Activated naive CD4-positive, alpha-beta T cell treated with anti-CD3 and anti-CD28 coated beads, Interleukin-2, amount 10 ng/mL, durations not matched to agents 7 days and 5 days (primary cell): ENCODE measurements around the gene IFIT5.

Source experiments
- CTCF ChIA-PET: fragments of 350-600 bp; sonication (Branson Sonifier 250); formaldehyde crosslinking; loops from one replicate; lab custom pipeline; 2021; ENCODE audit warnings: antibody characterized with exemption; lab: Charles Lee
- DNase-seq: peaks from one replicate; pipeline ENCODE4 v3.0.0-alpha.2; 2020
- H3K27ac Mint-ChIP-seq: one replicate; pipeline ENCODE4 v1.8.0; 2021; ENCODE audit warnings: mild to moderate bottlenecking, moderate library complexity, mixed read lengths
- H3K27me3 Mint-ChIP-seq: one replicate; pipeline ENCODE4 v1.8.0; 2021; ENCODE audit warnings: mild to moderate bottlenecking, mixed read lengths
- H3K36me3 Mint-ChIP-seq: one replicate; pipeline ENCODE4 v1.8.0; 2021; ENCODE audit warnings: mixed read lengths
- H3K4me1 Mint-ChIP-seq: one replicate; pipeline ENCODE4 v1.8.0; 2021; ENCODE audit warnings: mixed read lengths
- H3K4me3 Mint-ChIP-seq: one replicate; pipeline ENCODE4 v1.8.0; 2021; ENCODE audit warnings: mild to moderate bottlenecking, moderate library complexity, mixed read lengths
- H3K9me3 Mint-ChIP-seq: one replicate; pipeline ENCODE4 v1.8.0; 2021; ENCODE audit warnings: mixed read lengths

Gene IFIT5, protein sequence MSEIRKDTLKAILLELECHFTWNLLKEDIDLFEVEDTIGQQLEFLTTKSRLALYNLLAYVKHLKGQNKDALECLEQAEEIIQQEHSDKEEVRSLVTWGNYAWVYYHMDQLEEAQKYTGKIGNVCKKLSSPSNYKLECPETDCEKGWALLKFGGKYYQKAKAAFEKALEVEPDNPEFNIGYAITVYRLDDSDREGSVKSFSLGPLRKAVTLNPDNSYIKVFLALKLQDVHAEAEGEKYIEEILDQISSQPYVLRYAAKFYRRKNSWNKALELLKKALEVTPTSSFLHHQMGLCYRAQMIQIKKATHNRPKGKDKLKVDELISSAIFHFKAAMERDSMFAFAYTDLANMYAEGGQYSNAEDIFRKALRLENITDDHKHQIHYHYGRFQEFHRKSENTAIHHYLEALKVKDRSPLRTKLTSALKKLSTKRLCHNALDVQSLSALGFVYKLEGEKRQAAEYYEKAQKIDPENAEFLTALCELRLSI

DNA sequence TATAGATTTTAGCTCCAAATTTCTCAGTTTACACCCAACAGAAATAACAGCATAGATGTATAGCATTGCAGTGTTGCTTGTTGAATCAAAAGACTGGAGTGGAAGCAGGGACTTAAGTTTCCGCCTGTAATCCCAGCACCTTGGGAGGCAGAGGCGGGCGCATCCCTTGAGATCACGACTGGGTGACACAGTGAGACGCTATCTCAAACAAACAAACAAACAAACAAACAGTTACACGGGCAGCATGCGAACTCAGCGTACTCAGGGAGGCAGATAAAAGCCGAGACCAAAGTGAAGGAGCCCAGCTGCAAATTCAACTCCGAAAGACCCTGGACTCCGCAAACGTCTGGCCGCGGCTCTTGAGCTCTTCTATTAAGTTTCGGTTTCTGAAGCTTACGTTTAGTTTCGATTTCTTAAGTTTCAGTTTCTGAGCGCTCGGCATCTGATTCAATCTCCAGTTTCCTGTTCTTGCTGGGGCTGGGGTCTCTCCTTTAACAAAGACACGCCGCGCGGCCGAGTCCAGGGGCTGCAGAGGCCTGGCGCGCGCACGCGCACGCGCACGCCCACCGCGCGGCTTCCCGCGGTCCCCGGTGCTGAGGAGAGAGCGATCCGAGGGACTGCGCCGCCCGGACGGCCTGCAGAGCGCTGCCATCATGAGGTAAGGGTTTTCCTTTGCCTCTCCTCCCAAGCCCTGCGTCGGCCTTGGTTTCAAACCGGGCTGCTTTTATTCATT lies at the start of gene IFIT5:
TSS of gene IFIT5 (plus strand) at position 423 of the 733 bp plus-strand sequence. CDS start at position 654, 231 bp downstream.
- no peaks in the 10 kb centered on the region for H3K27me3 Mint-ChIP-seq
- H3K4me1 Mint-ChIP-seq = peaks cover 64% of the 10 kb centered on the region
- peak; percentile 81 for DNase-seq
- peak within 1 kb of the TSS; percentile 97 for H3K27ac Mint-ChIP-seq
- H3K4me3 Mint-ChIP-seq = peak within 1 kb of the TSS; percentile 88
- H3K36me3 Mint-ChIP-seq = peaks cover 37% of the 10 kb centered on the region
- CTCF ChIA-PET = interaction anchor here (0.6 to 1.3 kb wide), 3 partner anchors 21 to 44 kb away, joined by 3 to 4 read pairs (median 4); partner anchors contain the start of gene IFIT1
- peaks cover 13% of the 10 kb centered on the region for H3K9me3 Mint-ChIP-seq

DNA sequence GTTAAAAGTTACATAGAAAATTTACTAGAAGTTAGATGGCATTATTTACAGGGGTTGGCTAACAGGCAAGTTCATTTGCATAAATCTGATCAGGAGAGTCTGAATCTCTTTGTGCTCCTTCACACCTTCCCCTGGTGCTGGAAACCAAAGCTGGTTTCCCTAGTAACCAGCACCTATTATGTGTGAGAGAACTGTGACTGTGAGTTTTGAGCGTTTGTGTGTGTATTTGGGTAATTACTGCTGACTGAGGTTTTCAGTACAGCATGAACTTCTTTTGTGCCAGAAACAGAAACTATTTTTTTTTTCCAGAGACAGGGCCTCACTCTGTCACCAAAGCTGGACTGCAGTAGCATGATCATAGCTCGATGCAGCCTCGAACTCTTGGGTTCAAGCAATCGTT lies 46.8 kb upstream of the IFIT5 start:
- peaks cover 13% of the 10 kb centered on the region for H3K27me3 Mint-ChIP-seq
- CTCF ChIA-PET = interaction anchor here (0.6 to 4.0 kb wide), 6 partner anchors 13 to 1827 kb away, joined by 3 to 30 read pairs (median 4); no protein-coding TSS in a partner anchor
- peaks cover 9% of the 10 kb centered on the region for H3K4me1 Mint-ChIP-seq
- H3K9me3 Mint-ChIP-seq = no peaks in the 10 kb centered on the region
- no peak overlapping the region for H3K27ac Mint-ChIP-seq
- DNase-seq = no peak
- H3K36me3 Mint-ChIP-seq = no peaks in the 10 kb centered on the region
- no peak overlapping the region for H3K4me3 Mint-ChIP-seq

DNA sequence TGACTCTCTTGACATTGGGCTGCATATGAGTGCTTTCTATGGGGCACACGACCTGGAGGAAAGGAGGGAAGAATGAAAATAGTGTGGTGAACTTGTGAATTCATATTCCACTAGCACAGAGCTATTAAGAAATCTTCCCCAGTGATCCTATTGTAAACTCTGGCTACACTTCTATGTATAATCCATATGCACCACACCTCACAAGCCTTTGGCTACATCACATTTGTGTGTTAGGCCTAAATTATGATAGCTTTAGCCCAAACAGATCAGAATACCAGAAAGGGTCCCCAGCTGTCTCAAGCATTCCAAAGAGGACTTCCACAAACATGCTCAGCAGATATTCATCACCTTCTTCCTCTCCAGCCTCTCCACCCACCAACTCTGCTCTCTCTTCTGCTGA lies 46.2 kb upstream of the IFIT5 start:
- DNase-seq = no peak
- no peak overlapping the region for H3K27ac Mint-ChIP-seq
- no peaks in the 10 kb centered on the region for H3K9me3 Mint-ChIP-seq
- H3K27me3 Mint-ChIP-seq = peaks cover 13% of the 10 kb centered on the region
- CTCF ChIA-PET = interaction anchor here (1.1 to 4.0 kb wide), 10 partner anchors 9 to 104 kb away, joined by 3 to 30 read pairs (median 6); partner anchors contain the start of genes IFIT1 and IFIT3
- no peak overlapping the region for H3K4me3 Mint-ChIP-seq
- no peaks in the 10 kb centered on the region for H3K36me3 Mint-ChIP-seq
- H3K4me1 Mint-ChIP-seq = peaks cover 7% of the 10 kb centered on the region

DNA sequence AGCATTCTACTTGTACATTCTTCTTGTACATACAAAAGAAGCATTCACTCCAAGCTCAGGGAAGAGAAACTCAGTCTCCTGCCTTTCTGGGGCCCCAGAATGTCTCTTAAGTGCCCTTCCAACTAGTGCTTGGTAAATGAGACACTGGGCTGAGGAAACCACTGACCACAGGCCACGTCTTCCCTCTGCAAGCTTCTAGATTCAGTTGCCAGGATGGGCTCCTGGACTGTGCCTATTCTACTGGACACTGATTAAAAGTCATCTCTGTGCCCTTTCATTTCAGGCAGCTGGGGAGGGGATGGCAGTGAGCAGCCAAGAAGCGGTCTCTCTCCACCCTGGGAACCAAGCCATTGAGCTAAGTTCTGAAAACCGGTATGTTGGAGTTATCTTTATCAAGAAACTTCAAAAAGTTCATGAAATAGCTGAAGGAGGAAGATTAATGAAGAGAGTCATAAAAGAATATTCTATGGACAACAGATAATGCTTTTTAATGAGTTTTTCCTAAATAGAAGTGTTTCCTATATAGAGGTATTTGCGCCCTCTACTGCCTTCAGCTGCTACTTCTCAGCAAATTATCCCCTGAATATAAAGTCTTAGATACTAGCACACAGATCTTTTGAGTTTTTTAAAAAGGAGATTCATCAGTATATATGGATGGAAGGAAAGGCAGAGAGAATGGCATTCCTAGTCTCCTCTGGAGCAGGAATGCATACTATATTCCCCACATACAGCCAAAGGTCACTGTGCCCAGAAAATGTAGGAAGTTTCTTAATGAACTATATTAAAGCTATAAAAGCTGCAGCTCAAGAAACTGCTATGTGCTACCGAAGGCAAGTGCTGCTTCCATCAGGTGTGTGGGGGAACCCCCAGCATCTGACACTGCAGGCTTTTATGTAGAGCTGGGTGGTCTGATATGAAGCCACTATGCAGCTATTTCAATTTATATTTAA lies 44.9 kb upstream of the IFIT5 start:
- Mint-ChIP-seq H3K27ac (no peak overlapping the region), H3K27me3 (peaks cover 13% of the 10 kb centered on the region), H3K4me1 (peaks cover 3% of the 10 kb centered on the region), H3K36me3 (no peaks in the 10 kb centered on the region), H3K9me3 (no peaks in the 10 kb centered on the region), H3K4me3 (no peak overlapping the region)
- peak; percentile 41 for DNase-seq
- CTCF ChIA-PET = interaction anchor here (0.6 to 4.0 kb wide), 30 partner anchors 9 to 380 kb away, joined by 3 to 30 read pairs (median 4); partner anchors contain the start of genes FAS, IFIT1, IFIT2 and IFIT3

DNA sequence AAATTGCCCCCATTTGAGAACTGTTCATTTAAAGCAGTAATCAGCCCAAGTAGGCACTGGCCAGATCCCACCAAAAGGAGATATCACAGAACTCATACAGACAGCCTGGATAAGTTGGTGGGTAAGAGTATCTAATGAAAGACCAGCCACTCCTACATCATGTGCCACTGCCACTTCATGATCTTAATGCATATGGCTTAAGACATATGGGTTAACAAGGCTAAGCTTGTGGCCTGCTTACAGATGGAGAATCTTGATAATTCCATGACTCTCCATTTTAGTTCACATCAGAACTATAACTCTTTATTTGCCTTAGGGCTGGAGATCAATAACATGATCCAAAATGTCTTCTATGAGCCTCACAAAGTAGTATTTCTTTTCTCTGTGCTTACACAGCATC lies 43.3 kb upstream of the IFIT5 start:
- DNase-seq = no peak
- CTCF ChIA-PET = no interaction called here
- no peaks in the 10 kb centered on the region for H3K36me3 Mint-ChIP-seq

DNA sequence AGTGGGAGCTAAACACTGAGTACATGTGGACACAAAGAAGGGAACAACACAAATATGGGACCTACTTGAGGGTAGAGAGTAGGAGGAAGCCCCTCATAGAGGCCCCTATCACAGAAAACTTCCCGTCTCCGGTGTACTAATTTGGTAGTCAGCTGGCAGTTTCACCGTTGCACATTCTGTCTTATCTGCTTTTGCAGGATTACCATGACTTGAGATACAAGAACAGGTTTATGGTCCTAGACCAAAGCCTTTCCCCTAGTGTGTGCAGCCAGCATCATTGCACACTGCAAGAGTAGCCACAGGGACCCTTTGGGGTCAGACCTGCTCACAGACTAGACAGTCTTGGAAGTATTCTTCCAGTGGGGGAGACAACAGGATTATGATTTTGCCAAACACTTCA lies 42.4 kb upstream of the IFIT5 start:
- H3K27me3 Mint-ChIP-seq = peaks cover 13% of the 10 kb centered on the region
- no peaks in the 10 kb centered on the region for H3K9me3 Mint-ChIP-seq
- H3K27ac Mint-ChIP-seq = no peak overlapping the region
- no peaks in the 10 kb centered on the region for H3K36me3 Mint-ChIP-seq
- peaks cover 3% of the 10 kb centered on the region for H3K4me1 Mint-ChIP-seq
- H3K4me3 Mint-ChIP-seq = no peak overlapping the region
- no peak for DNase-seq
- CTCF ChIA-PET = interaction anchor here (1.0 kb wide), 1 partner anchor 18 kb away, joined by 3 read pairs; no protein-coding TSS in a partner anchor

More for the DNA sequence above, 43.3 kb upstream of the IFIT5 start:
- H3K9me3 Mint-ChIP-seq = no peaks in the 10 kb centered on the region
- H3K27me3 Mint-ChIP-seq = peaks cover 13% of the 10 kb centered on the region
- H3K4me1 Mint-ChIP-seq = peaks cover 3% of the 10 kb centered on the region
- H3K27ac Mint-ChIP-seq = no peak overlapping the region
- H3K4me3 Mint-ChIP-seq = no peak overlapping the region

DNA sequence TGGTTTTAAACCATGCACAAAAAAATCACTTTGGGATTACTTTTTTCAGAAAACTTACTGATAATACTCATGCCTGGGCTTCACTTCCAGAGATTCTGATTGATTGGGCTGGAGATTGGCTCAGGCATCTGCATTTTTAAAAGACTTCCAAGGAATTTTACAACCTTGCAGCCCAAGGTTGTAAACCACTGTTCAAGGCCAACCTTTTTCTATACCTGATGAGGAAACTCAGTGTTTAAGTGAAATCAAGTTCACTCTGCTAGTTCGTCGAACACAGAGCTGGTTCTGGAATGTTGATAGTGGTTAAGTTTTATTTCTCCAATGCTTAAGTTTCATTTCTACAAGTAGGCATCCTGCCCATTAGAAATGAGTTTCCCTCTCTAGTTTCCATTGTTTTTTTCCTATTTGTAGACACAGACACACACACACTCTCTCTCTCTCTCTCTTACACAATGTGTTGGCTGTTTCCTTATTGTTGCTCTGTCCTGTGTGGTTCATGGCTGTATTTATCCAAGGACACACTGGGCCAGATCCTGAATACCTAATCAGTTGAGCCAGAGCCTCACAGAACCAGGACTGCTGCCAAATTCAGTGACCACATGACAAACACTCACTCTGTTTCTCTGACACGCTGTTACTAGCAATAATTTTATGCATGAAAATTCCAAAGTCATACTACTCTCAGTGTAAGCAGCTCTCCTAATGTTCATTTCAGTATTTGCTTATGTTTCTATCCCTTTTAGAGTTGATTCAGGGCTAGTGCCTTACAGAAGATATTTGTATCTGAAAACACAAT lies 40.3 kb upstream of the IFIT5 start:
- CTCF ChIA-PET = no interaction called here
- DNase-seq = no peak

DNA sequence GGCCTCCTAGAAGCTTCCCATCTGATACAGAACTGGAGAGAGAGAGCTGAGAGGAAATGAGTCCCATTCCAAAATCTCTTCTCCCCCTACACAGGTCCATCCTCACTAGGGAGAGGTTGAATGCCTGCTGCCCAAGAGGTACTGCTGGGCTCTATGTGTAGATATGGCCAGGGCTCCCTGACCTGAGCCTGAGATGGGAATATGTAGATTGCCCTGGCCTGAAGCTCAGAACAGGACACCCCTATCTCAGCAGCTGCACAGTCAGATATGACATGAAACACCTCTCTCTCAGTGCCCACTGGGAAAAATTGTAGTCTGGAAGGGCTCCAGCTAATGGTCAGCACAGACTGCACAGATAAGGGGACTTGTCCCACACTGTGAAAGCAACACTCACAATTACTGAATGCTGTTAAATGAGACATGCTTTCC lies 39.6 kb upstream of the IFIT5 start:
- H3K9me3 Mint-ChIP-seq = no peaks in the 10 kb centered on the region
- H3K36me3 Mint-ChIP-seq = no peaks in the 10 kb centered on the region
- H3K4me3 Mint-ChIP-seq = no peak overlapping the region
- H3K4me1 Mint-ChIP-seq = no peaks in the 10 kb centered on the region
- CTCF ChIA-PET = no interaction called here
- H3K27me3 Mint-ChIP-seq = peaks cover 13% of the 10 kb centered on the region
- no peak overlapping the region for H3K27ac Mint-ChIP-seq
- DNase-seq = no peak

More for the DNA sequence above, 40.3 kb upstream of the IFIT5 start:
- Mint-ChIP-seq H3K27ac (no peak overlapping the region), H3K4me3 (no peak overlapping the region), H3K4me1 (no peaks in the 10 kb centered on the region), H3K36me3 (no peaks in the 10 kb centered on the region), H3K27me3 (peaks cover 13% of the 10 kb centered on the region), H3K9me3 (no peaks in the 10 kb centered on the region)

DNA sequence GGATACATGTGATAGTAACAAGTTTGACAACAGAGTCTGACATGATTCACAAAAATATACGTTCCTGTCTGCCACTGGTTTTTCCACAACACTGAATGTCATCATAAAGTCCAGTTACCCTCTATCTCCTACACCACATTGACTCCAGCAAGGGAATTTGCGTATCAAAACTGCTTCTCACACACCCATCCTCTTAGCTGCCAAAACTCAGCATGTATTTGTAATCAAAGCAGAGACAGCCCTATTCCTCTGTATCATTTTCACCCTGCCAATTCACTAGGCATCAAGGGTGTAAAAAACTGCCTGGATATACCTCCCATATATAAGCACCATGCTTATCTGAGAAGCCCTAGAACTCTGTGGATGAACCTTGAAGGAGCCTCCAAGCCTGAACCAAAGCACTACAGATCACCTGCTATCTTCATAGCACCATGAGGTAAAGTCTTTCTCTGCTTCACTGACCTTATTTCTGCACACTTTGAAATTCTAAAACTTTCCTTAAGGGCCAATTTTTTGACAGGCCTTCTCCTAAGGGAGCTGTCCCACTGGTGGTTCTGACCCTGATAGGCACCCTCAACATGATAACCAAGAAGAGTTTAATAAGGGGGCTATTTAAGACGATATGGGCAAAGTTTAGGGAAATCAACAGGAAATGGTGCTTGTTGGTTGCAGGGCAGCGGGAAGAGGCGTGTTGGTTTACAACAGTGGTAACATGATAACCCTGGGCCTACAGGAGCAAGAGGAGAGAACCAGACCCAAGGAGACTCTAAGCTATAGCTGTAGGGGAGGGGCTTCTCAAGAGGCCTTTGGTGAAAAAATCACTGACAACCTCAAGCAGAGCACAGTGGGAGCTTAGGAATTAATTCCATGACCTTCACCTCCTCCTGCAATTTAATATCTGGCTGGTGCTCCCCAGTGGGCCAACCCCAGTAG lies 36.4 kb upstream of the IFIT5 start, which contains the start of gene IFIT1B:
TSS of gene IFIT1B (plus strand) at position 352 of the 933 bp plus-strand sequence. CDS start at position 432, 80 bp downstream.
- H3K27me3 Mint-ChIP-seq = peaks cover 14% of the 10 kb centered on the region
- H3K9me3 Mint-ChIP-seq = no peaks in the 10 kb centered on the region
- no peak within 1 kb of the TSS for H3K4me3 Mint-ChIP-seq
- no peaks in the 10 kb centered on the region for H3K36me3 Mint-ChIP-seq
- no peak within 1 kb of the TSS for H3K27ac Mint-ChIP-seq
- CTCF ChIA-PET = interaction anchor here (0.9 to 1.3 kb wide), 2 partner anchors 9 to 11 kb away, joined by 3 to 4 read pairs; no protein-coding TSS in a partner anchor
- no peaks in the 10 kb centered on the region for H3K4me1 Mint-ChIP-seq
- DNase-seq = no peak

DNA sequence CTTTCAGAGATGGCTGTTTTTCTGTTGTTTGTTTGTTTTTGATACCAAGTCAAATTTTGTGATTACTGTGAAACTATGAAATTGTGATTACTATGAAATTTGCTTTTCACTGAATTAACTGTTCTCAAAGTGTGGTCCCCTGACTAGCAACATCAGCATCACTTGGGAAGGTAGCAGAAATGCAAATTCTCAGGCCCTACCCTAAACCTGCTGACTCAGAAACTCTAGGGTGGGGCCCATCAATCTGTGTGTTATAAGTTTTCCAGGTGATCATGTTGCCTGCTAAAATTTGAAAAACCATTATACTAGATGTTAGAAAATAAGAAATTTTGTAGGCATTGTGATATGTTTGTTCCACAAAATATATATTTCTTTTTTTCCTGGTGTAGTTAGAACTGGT lies 35.3 kb upstream of the IFIT5 start:
- CTCF ChIA-PET = interaction anchor here (0.9 kb wide), 1 partner anchor 10 kb away, joined by 4 read pairs; no protein-coding TSS in a partner anchor
- no peak for DNase-seq
- Mint-ChIP-seq H3K27ac (no peak overlapping the region), H3K27me3 (peaks cover 25% of the 10 kb centered on the region), H3K4me1 (no peaks in the 10 kb centered on the region), H3K9me3 (no peaks in the 10 kb centered on the region), H3K36me3 (no peaks in the 10 kb centered on the region), H3K4me3 (no peak overlapping the region)

DNA sequence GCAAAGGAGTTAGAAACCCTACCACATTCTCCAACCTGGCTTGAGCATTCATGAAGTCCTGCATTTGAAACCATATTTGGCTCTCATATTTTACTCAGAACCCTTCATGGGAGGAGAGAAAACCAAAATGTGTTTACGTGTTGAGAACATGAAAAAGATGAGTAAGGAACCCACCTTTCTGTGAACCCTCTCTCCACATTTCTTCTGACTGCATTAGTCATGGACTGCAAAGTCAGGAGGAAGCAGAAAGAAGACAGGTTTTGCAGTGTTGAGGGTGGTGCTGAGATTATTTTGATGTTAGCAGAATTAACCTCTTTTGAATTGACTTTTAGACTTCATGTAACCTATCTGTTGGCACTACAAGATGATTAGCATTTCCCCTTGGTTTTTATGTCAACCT lies 31.6 kb upstream of the IFIT5 start:
- CTCF ChIA-PET = no interaction called here
- DNase-seq = no peak
- H3K9me3 Mint-ChIP-seq = no peaks in the 10 kb centered on the region
- H3K4me3 Mint-ChIP-seq = no peak overlapping the region
- peaks cover 30% of the 10 kb centered on the region for H3K27me3 Mint-ChIP-seq
- H3K27ac Mint-ChIP-seq = no peak overlapping the region
- H3K36me3 Mint-ChIP-seq = no peaks in the 10 kb centered on the region
- H3K4me1 Mint-ChIP-seq = no peaks in the 10 kb centered on the region
